SK-N-SH treated with all-trans-retinoic acid at 6 μM for 48 hours (cell line): ENCODE data around the gene ATP11C.

ENCODE experiments used
- OSR1 ChIP-seq: fragments of 250-450 bp; sonication (Bioruptor Pico); IDR thresholded peaks from 2 replicates; pipeline ENCODE4 v1.8.0; 2022; ENCODE audit warnings: moderate library complexity, mild to moderate bottlenecking, inconsistent platforms
- ZFP30 ChIP-seq: fragments of 450-650 bp; formaldehyde crosslinking; IDR thresholded peaks from 2 replicates; pipeline ENCODE4 v1.5.0; 2022; ENCODE audit warnings: mild to moderate bottlenecking, moderate library complexity
- ZNF70 ChIP-seq: fragments of 450-650 bp; formaldehyde crosslinking; IDR thresholded peaks from 2 replicates; pipeline ENCODE4 v1.5.0; 2020; ENCODE audit warnings: mild to moderate bottlenecking, moderate library complexity

GRCh38 chrX:139738581-139738980, 194.3 kb downstream of the ATP11C start:
- TF ChIP-seq ZFP30 (no peak), OSR1 (no peak), ZNF70 (CRISPR knock-in tag) (no peak)
